Prostate gland (tissue), 2 donors: ENCODE measurements around the gene SMAP2. TPM values are rescaled to one million over a fixed set of nuclear protein-coding genes. Genes with fewer than 3 reads are reported as not detected.

Experiments
- DNase-seq: peaks from one replicate; pipeline ENCODE4 v3.0.0-alpha.2; 2019; ENCODE audit warnings: low spot score
- H3K27ac ChIP-seq, 2 donors: fragments of 200-600 bp; sonication (generic); 2 replicates each; pipeline ENCODE4 v1.5.1; 2017 to 2019
- H3K27me3 ChIP-seq: fragments of 200-600 bp; sonication (generic); replicated peaks from 2 replicates; pipeline ENCODE4 v1.5.1; 2019; ENCODE audit not compliant: insufficient read depth
- H3K36me3 ChIP-seq, 2 donors: fragments of 200-600 bp; sonication (generic); 1 replicate in 1 of 2; 2 replicates in 1 of 2; pipeline versions ENCODE4 v1.5.1 to v1.8.1; 2017 to 2019
- H3K4me1 ChIP-seq: fragments of 200-600 bp; sonication (generic); replicated peaks from 2 replicates; pipeline ENCODE4 v1.5.1; 2019
- H3K4me3 ChIP-seq, 2 donors: fragments of 200-600 bp; sonication (generic); 2 replicates each; pipeline ENCODE4 v1.5.1; 2017 to 2019
- H3K9me3 ChIP-seq: fragments of 200-600 bp; sonication (generic); 2 replicates; pipeline ENCODE4 v1.5.1; 2017
- POLR2A ChIP-seq: fragments of 450-650 bp; IDR thresholded peaks from one replicate; pipeline ENCODE4 v1.6.1; 2016; ENCODE audit warnings: antibody characterized with exemption, mild to moderate bottlenecking
- POLR2AphosphoS5 ChIP-seq: sonication (generic); formaldehyde crosslinking; IDR thresholded peaks from one replicate; pipeline ENCODE4 v1.6.1; 2017; ENCODE audit warnings: antibody characterized with exemption
- WGBS: methylation state at CpG from one replicate; pipeline ENCODE4 v1.1.5; 2018; 5-methylcytosine and 5-hydroxymethylcytosine counted together
- intact Hi-C: fragments of 100-400 bp; cut with DNase I; formaldehyde crosslinking; loops from one replicate; pipeline ENCODE4 v1.14.2; 2022
- total RNA-seq, 2 donors: library from RNA; depleted of rRNA; stranded (reverse); fragments of >200 nt; gene quantifications; one replicate each; pipeline ENCODE4 v1.1.0, GENCODE V29; 2016
- TF ChIP-seq, protein P1 (sequence below), 4 experiments: fragments of 200-600 bp in 2 of 4; fragments of 450-650 bp in 2 of 4; sonication (generic) in 2 of 4; IDR thresholded peaks; 1 replicate in 3 of 4; 2 replicates in 1 of 4; pipeline ENCODE4 v1.5.1; 2016 to 2019; ENCODE audit warnings: antibody characterized with exemption in 4 of 4, mild to moderate bottlenecking in 2 of 4, moderate library complexity in 2 of 4

Gene SMAP2
- total RNA-seq, 2 donors from 2014 or later, result 22.0 to 39.6 TPM

DNA sequence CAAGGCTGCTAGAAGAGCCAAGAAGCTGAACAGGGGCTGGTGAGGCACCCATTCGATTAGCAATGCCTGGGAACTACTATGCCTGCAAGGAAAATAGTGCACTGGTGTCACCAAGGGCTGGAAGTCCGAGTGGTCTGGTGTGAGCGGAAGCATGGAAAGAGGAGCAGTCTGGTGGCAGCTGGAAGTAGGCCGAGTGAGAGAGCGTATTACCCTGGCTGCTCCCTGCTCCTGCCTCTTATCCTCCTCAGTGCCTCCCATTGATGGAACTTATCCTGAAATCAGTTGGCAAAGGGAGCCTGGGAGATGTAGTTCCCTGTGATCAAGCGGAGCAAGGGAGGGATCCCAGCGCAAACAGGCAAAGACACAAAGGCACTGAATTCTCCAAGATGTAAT is 9.6 kb downstream of the SMAP2 start:
- DNase-seq, result peak; percentile 35
- Histone ChIP-seq H3K4me1 (peaks cover 26% of the 10 kb centered on the region), H3K27me3 (no peaks in the 10 kb centered on the region), H3K9me3 (no peaks in the 10 kb centered on the region), H3K4me3 (no peak overlapping the region), H3K27ac (peak overlapping the region; percentile 55 to 71), H3K36me3 (no peaks in the 10 kb centered on the region)
- TF ChIP-seq, protein P1, sequence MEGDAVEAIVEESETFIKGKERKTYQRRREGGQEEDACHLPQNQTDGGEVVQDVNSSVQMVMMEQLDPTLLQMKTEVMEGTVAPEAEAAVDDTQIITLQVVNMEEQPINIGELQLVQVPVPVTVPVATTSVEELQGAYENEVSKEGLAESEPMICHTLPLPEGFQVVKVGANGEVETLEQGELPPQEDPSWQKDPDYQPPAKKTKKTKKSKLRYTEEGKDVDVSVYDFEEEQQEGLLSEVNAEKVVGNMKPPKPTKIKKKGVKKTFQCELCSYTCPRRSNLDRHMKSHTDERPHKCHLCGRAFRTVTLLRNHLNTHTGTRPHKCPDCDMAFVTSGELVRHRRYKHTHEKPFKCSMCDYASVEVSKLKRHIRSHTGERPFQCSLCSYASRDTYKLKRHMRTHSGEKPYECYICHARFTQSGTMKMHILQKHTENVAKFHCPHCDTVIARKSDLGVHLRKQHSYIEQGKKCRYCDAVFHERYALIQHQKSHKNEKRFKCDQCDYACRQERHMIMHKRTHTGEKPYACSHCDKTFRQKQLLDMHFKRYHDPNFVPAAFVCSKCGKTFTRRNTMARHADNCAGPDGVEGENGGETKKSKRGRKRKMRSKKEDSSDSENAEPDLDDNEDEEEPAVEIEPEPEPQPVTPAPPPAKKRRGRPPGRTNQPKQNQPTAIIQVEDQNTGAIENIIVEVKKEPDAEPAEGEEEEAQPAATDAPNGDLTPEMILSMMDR (IDR thresholded peaks at IDR 0.05), result no peak
- peak; percentile 16 for TF ChIP-seq POLR2AphosphoS5
- intact Hi-C loops, result no loop called here
- WGBS, result 43% methylated on average over 7 of the region's 7 CpGs

DNA sequence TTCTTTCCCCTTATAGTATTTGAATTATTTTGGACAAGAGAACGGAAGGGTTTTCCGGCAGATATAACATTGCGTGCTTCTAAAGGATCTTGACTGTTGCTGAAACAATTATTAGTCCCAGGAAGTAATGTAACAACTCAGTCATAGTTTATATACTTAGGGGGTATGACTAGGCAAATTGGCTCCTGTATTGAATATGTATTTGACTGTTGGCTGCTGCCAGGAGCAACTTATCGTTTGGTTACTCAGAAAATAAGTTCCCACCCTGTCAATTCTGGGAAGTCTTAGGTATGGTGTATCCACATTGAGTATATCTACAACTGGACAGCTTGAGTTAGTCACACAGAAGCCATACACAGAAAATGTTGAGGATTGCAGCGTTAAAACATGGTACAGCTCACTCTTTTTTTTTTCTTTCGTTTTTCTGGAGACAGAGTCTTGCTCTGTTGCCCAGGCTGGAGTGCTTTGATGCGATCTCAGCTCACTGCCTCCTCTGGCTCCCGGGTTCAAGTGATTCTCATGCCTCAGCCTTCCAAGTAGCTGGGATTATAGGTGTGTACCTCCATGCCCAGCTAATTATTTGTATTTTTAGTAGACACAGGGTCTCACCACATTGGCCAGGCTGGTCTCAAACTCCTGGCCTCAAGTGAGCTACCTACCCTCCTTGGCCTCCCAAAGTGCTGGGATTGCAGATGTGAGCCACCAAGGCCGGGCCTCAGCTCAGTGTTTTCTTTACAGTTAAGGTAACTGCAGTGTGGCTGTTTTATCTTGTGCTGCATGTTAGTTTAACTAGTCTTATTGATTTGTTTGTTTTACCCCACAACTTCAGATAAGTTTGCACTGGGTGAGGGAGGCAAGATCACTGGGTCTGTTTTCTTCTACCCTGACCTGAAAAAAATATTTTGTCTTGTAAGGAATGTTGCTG is 10.2 kb downstream of the SMAP2 start:
- TF ChIP-seq POLR2AphosphoS5 (no peak), POLR2A (no peak)
- TF ChIP-seq, protein P1 (IDR thresholded peaks at IDR 0.05), result no peak
- no peaks in the 10 kb centered on the region for H3K9me3 ChIP-seq
- peaks cover 26% of the 10 kb centered on the region for H3K4me1 ChIP-seq
- intact Hi-C loops, result no loop called here
- DNase-seq, result no peak
- WGBS, result 64% methylated on average over 9 of the region's 9 CpGs
- H3K36me3 ChIP-seq, result no peaks in the 10 kb centered on the region
- no peak overlapping the region for H3K4me3 ChIP-seq
- H3K27me3 ChIP-seq, result no peaks in the 10 kb centered on the region
- H3K27ac ChIP-seq, result peak overlapping the region; percentile 55 to 71

DNA sequence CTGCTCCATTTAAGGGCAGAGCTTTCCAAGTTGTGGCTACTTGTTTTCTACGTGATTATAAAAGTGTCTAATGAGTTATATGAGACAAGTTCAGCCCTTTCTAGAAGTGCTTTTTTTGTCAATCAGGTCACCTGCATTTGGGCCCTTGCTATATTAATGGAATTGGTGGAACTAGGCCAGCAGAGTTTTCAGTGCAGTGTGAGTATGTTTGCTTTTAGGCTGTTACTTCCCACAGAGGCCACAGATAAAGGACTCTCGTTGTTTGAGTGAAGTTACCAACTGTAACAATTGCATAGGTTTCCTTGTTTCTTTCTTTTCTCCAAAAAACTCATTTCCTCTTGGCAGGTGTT is 10.9 kb downstream of the SMAP2 start:
- no peaks in the 10 kb centered on the region for H3K27me3 ChIP-seq
- TF ChIP-seq, protein P1 (IDR thresholded peaks at IDR 0.05), result no peak
- peak; percentile 10 for TF ChIP-seq POLR2AphosphoS5
- TF ChIP-seq POLR2A, result no peak
- peaks cover 26% of the 10 kb centered on the region for H3K4me1 ChIP-seq
- H3K9me3 ChIP-seq, result no peaks in the 10 kb centered on the region
- intact Hi-C loops, result no loop called here
- 6% methylated on average over 2 of the region's 2 CpGs for WGBS
- no peak for DNase-seq
- peak overlapping the region; percentile 55 to 71 for H3K27ac ChIP-seq
- H3K4me3 ChIP-seq, result no peak overlapping the region
- H3K36me3 ChIP-seq, result no peaks in the 10 kb centered on the region

DNA sequence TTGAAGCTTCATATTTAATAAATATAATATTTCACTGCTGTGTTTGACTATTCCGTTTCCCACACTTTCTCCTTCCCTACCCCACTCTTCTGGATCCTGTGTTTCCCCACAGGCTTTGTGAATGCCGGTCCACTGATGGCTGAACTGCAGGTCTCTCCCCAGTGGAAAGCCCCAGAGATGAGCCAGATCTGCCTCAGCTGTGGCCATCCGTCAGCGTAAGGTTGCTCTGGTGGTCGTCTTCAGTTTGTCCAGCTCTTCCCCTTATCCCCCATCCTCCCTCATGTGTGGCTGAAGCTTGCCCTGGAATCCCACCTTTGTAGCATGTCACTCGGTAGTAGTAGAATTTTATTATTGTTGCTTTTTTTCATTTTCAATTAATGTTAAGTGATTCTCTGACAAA is 11.4 kb downstream of the SMAP2 start:
- Histone ChIP-seq H3K36me3 (no peaks in the 10 kb centered on the region), H3K4me3 (no peak overlapping the region), H3K9me3 (no peaks in the 10 kb centered on the region), H3K27me3 (no peaks in the 10 kb centered on the region), H3K27ac (peak overlapping the region; percentile 55 to 71), H3K4me1 (peaks cover 26% of the 10 kb centered on the region)
- intact Hi-C loops, result no loop called here
- no peak for DNase-seq
- WGBS, result 61% methylated on average over 6 of the region's 6 CpGs
- TF ChIP-seq, protein P1 (IDR thresholded peaks at IDR 0.05), result no peak
- TF ChIP-seq POLR2A (no peak), POLR2AphosphoS5 (no peak)
